ENCODE data around the gene PEX14.

GRCh38 chr1:10456661-10457060 lies 18.1 kb upstream of the PEX14 start:
- TF ChIP-seq POLR2A (IDR thresholded peaks at IDR 0.05): no peak
- TF ChIP-seq, protein P1, sequence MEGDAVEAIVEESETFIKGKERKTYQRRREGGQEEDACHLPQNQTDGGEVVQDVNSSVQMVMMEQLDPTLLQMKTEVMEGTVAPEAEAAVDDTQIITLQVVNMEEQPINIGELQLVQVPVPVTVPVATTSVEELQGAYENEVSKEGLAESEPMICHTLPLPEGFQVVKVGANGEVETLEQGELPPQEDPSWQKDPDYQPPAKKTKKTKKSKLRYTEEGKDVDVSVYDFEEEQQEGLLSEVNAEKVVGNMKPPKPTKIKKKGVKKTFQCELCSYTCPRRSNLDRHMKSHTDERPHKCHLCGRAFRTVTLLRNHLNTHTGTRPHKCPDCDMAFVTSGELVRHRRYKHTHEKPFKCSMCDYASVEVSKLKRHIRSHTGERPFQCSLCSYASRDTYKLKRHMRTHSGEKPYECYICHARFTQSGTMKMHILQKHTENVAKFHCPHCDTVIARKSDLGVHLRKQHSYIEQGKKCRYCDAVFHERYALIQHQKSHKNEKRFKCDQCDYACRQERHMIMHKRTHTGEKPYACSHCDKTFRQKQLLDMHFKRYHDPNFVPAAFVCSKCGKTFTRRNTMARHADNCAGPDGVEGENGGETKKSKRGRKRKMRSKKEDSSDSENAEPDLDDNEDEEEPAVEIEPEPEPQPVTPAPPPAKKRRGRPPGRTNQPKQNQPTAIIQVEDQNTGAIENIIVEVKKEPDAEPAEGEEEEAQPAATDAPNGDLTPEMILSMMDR (IDR thresholded peaks at IDR 0.05): no peak
